ENCODE data around the gene GAS2L2. TPM values are rescaled to one million over a fixed set of nuclear protein-coding genes. Genes with fewer than 3 reads are reported as not detected.

The GAS2L2 gene
- total RNA-seq, 1 donor = not detected

DNA sequence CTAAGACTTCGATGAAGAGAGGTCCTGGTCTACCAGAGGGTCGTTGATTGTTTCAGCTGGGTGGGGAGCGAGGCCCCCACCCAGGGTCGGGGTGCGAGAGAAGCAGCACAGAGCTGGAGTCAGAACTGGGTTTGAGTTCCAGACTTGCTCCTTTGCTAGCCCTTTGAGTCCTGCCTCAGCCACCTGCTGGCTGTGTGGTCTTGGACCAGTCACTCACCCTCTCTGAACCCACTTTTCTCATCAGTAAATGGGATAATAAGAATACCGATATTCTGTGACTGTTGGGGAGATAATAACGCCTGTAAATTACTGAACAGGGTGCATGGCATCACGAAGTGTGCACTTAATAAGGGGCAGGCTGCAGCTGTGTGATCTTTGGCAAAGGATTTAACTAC, 42.8 kb upstream of the GAS2L2 start:
- H3K4me3 ChIP-seq (ENCODE audit: low read depth, low read length) = peak overlapping the region; percentile 51
- TF ChIP-seq, protein P1, sequence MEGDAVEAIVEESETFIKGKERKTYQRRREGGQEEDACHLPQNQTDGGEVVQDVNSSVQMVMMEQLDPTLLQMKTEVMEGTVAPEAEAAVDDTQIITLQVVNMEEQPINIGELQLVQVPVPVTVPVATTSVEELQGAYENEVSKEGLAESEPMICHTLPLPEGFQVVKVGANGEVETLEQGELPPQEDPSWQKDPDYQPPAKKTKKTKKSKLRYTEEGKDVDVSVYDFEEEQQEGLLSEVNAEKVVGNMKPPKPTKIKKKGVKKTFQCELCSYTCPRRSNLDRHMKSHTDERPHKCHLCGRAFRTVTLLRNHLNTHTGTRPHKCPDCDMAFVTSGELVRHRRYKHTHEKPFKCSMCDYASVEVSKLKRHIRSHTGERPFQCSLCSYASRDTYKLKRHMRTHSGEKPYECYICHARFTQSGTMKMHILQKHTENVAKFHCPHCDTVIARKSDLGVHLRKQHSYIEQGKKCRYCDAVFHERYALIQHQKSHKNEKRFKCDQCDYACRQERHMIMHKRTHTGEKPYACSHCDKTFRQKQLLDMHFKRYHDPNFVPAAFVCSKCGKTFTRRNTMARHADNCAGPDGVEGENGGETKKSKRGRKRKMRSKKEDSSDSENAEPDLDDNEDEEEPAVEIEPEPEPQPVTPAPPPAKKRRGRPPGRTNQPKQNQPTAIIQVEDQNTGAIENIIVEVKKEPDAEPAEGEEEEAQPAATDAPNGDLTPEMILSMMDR (IDR thresholded peaks at IDR 0.05; ENCODE audit: insufficient read depth, low read length) = no peak

DNA sequence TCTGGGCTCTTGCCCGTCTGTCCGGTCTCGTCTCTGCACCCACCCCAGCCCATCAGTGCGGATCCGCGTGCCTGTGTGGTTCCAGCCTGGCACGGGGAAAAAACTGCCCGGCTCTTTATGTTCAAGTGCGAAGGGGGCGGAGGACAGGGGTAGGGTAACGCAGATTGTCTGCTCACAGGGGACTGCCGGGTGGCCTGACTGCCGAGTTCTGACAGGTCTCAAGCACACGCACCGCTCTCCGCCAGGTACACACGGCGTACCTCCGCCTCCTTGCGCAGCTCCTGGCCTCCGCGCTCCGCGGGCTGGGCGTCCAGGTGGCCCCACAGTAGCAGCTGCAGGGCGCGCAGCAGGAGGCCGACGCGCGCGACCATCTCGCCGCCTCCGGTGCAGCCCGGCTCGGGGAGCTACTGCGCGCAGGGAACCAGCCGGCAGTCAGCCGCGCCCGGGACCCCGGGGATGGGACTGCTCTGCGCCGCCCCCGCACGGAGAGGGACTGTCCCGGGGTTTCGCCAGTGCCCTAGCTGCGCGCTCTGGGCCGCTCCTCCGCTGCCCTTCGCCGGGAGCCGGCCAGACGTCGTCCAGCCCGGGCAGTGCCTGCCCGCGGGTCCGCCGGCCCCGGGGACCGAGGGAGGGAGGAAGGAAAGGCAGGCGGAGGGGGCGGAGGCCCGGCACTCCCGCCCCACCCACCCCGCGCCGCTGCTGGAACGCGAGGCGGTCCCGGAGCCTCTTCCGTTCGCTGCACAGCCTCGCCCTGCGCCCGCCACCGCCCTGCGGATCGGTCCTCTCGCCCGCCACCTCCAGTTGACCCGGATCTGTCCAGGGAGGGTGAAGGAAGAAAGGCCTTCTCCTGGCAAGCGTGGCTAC, 42.2 kb upstream of the GAS2L2 start, which contains the start of gene MMP28:
MMP28 (minus strand) TSS at position 635 of the 864 bp plus-strand sequence; CDS start at position 371, 264 bp downstream.
- H3K4me3 ChIP-seq (ENCODE audit: low read depth, low read length) = peak within 1 kb of the TSS; percentile 51
- DNase-seq (ENCODE audit: low read depth) = no peak

More for the DNA sequence above, 42.8 kb upstream of the GAS2L2 start:
- no peak for DNase-seq (ENCODE audit: low read depth)

DNA sequence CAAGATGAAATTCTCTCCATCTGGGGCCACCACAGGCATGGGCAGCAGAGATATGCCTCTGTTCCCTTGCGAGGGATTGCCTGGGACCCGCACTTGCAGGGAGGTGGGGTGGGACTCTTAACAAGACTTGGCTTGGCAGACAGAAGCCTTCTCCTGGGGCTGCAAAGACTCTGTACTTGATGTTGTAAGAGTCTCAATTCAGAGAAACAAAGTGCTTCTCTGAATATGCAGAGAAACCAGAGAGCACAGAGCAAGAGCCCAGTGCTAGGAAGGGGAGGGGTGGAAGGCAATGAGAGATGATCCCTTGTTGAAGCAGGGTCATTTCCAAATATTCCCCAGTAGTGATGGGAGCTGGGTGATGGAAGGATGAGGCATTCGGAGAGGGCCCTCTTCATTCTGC, 40.2 kb upstream of the GAS2L2 start:
- TF ChIP-seq, protein P1 (IDR thresholded peaks at IDR 0.05; ENCODE audit: insufficient read depth, low read length) = no peak
- no peak overlapping the region for H3K4me3 ChIP-seq (ENCODE audit: low read depth, low read length)
- no peak for DNase-seq (ENCODE audit: low read depth)

More for the DNA sequence above, 42.2 kb upstream of the GAS2L2 start, which contains the start of gene MMP28:
- TF ChIP-seq, protein P1 (IDR thresholded peaks at IDR 0.05; ENCODE audit: insufficient read depth, low read length) = no peak

DNA sequence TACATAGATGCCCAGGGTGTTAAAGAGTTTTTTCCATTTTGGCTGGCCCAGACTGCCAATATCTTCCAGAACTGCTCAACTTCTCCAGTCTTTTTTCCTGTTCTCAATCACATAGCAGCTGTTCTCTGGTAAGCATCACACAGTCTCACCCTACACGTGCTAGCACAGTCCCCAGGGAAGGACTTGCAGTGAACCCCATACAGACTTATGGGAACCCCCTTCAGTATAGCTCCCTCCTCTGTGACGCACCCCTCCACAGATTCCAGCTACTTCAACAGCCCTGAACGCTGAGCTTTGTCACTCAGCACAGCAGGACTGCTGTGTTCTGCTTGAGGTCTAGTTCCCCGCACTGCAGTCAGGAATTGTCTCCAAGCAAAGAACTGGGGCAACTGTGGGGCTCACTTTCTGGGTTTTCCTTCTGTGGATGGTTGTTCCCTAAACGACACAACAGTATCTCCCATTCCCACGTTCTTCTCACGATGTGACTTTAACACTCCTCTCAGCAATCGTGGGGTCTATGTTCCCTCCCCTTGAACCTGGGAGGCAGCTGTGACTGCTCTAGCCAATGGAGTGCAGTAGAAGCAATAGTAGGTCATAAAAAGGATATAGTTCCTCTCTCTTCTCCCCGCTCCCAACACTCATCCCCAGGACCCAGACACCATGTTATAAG, 38.8 kb upstream of the GAS2L2 start:
- TF ChIP-seq, protein P1 (IDR thresholded peaks at IDR 0.05; ENCODE audit: insufficient read depth, low read length) = no peak
- no peak overlapping the region for H3K4me3 ChIP-seq (ENCODE audit: low read depth, low read length)
- no peak for DNase-seq (ENCODE audit: low read depth)

DNA sequence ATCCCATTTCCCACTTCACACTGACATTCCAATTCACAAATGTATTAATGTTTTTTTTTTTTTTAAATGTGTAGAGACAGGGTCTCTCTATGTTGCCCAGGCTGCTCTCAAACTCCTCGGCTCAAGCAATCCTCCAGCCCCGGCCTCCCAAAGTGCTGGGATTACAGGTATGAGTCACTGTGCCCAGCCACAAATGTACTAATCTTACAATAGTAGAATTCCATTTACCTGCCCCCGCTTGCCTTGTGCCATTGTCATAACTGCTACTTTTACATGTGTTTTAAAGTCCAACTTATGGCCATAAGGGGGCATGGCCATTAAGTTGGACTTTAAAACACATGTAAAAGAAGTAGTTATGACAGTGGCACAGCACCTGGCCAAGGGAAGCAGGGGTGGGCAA, 37.8 kb upstream of the GAS2L2 start:
- H3K4me3 ChIP-seq (ENCODE audit: low read depth, low read length) = no peak overlapping the region
- DNase-seq (ENCODE audit: low read depth) = no peak
- TF ChIP-seq, protein P1 (IDR thresholded peaks at IDR 0.05; ENCODE audit: insufficient read depth, low read length) = no peak

DNA sequence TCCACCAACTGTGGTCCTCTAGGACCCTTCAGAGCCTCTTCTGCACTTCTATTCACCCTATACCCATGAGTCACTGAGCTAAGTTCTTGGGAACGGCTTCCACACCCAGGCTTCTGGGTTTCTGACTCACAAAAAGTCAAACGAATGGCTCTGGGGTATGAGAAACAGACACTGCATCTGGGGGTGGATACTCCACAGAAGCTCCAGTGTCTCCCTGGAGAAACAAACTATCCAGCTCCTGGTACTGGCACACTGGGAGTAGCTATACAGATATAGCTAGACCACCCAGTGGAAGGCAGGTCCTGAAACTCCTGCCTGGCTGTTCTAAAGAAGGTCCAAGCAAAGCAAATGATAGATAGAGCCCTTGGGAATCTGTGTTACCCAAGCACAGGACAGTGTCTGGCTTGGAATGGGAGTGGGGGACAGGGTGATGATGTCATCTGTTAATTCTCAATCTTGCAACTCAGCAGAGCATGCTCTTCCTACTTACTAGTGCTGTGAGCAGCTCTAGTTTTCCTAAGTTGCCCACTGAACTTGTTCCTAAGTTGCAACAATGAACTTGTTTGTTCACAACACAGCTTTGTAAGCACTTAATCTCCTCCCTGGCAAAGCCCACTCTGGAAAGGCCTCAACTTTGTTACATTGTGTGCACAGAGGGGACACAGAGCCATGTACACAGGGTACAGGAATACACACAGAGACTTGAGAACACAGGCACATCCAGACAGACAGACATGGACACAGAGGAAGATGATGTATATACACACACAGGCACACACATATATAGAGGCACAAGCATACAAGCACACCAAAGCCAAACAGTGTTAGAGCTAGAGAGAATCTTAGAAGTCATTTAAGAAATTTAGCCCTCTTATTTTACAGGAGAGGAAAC, 35.7 kb upstream of the GAS2L2 start:
- DNase-seq (ENCODE audit: low read depth) = peak; percentile 78
- TF ChIP-seq, protein P1 (IDR thresholded peaks at IDR 0.05; ENCODE audit: insufficient read depth, low read length) = no peak
- H3K4me3 ChIP-seq (ENCODE audit: low read depth, low read length) = no peak overlapping the region
